NCI-H1436 treated with DMSO at 0.1 percent for 48 hours (cell line): ENCODE data around the gene SPRY4.
"Not testable (repeated sequence)": the region's sequence is repeated elsewhere in the genome, so short reads cannot be mapped to it uniquely, and the experiment has no call there.

Experiments used
- DNase-seq: peaks from one replicate; lab custom pipeline; 2025; lab: John Stamatoyannopoulos, UW

Gene SPRY4

GRCh38 chr5:142334538-142334937, 9.7 kb upstream of the SPRY4 start:
- no peak for DNase-seq

GRCh38 chr5:142333749-142334148, 8.9 kb upstream of the SPRY4 start:
- not testable (repeated sequence) for DNase-seq

- DNase-seq = no peak
These were observed 5.6 kb upstream of the SPRY4 start for GRCh38 chr5:142330444-142330843.

- no peak for DNase-seq
These were observed 5.2 kb upstream of the SPRY4 start for GRCh38 chr5:142330026-142330425.

- DNase-seq = no peak
These were observed 2.5 kb upstream of the SPRY4 start for GRCh38 chr5:142327111-142327842.

GRCh38 chr5:142326480-142326938, 1.7 kb upstream of the SPRY4 start:
- no peak for DNase-seq

- no peak for DNase-seq
These were observed 1.1 kb upstream of the SPRY4 start for GRCh38 chr5:142325725-142326479.

- DNase-seq = no peak
These were observed 518 bp downstream of the SPRY4 start for GRCh38 chr5:142324136-142324870.

GRCh38 chr5:142323480-142324135, 1.2 kb downstream of the SPRY4 start:
- DNase-seq = no peak

GRCh38 chr5:142322747-142323479, 1.9 kb downstream of the SPRY4 start:
- no peak for DNase-seq

GRCh38 chr5:142322403-142322746, 2.4 kb downstream of the SPRY4 start:
- DNase-seq = no peak

GRCh38 chr5:142320851-142321560, 3.8 kb downstream of the SPRY4 start:
- DNase-seq = no peak

- DNase-seq = no peak
These were observed 4.4 kb downstream of the SPRY4 start for GRCh38 chr5:142320430-142320738.

- DNase-seq = no peak
These were observed 5.0 kb downstream of the SPRY4 start for GRCh38 chr5:142319560-142320429.

GRCh38 chr5:142319105-142319504, 5.7 kb downstream of the SPRY4 start:
- no peak for DNase-seq

- DNase-seq = no peak
These were observed 7.1 kb downstream of the SPRY4 start for GRCh38 chr5:142317753-142318152.

- no peak for DNase-seq
These were observed 7.6 kb downstream of the SPRY4 start for GRCh38 chr5:142317173-142317572.

- no peak for DNase-seq
These were observed 8.1 kb downstream of the SPRY4 start for GRCh38 chr5:142316681-142317080.

GRCh38 chr5:142316051-142316450, 8.8 kb downstream of the SPRY4 start:
- peak; percentile 79 for DNase-seq
